Mucosa of stomach (tissue), 1 donor: ENCODE measurements around the gene CYLD.

Experiments used
- H3K27me3 ChIP-seq: one replicate; pipeline ENCODE4 v1.7.0; 2013; ENCODE audit warnings: mild to moderate bottlenecking, low read length; ENCODE audit not compliant: control insufficient read depth, insufficient read depth
- H3K36me3 ChIP-seq: one replicate; pipeline ENCODE4 v1.7.0; 2013; ENCODE audit warnings: low read length; ENCODE audit not compliant: control insufficient read depth, insufficient read depth
- H3K4me1 ChIP-seq: one replicate; pipeline ENCODE4 v1.7.0; 2013; ENCODE audit warnings: mild to moderate bottlenecking, low read length; ENCODE audit not compliant: control insufficient read depth, insufficient read depth
- H3K4me3 ChIP-seq: one replicate; pipeline ENCODE4 v1.7.0; 2013; ENCODE audit warnings: low read length
- H3K9ac ChIP-seq: one replicate; pipeline ENCODE4 v1.7.0; 2013; ENCODE audit warnings: mild to moderate bottlenecking, low read length, moderate library complexity
- H3K9me3 ChIP-seq: one replicate; pipeline ENCODE4 v1.7.0; 2013; ENCODE audit warnings: mild to moderate bottlenecking, low read length, moderate library complexity; ENCODE audit not compliant: control insufficient read depth
- donor health status: Pancreatic carcinoma.

The CYLD gene

GRCh38 chr16:50816901-50817555, 75.1 kb downstream of the CYLD start:
- Histone ChIP-seq H3K9ac (no peak overlapping the region), H3K4me3 (no peak overlapping the region)

GRCh38 chr16:50818380-50818779, 76.5 kb downstream of the CYLD start:
- Histone ChIP-seq H3K27me3 (no peaks in the 10 kb centered on the region), H3K9ac (no peak overlapping the region), H3K9me3 (no peaks in the 10 kb centered on the region), H3K36me3 (no peaks in the 10 kb centered on the region), H3K4me3 (no peak overlapping the region), H3K4me1 (no peaks in the 10 kb centered on the region)

More at GRCh38 chr16:50816901-50817555, 75.1 kb downstream of the CYLD start:
- Histone ChIP-seq H3K36me3 (no peaks in the 10 kb centered on the region), H3K9me3 (no peaks in the 10 kb centered on the region), H3K27me3 (no peaks in the 10 kb centered on the region), H3K4me1 (no peaks in the 10 kb centered on the region)

- Histone ChIP-seq H3K9me3 (no peaks in the 10 kb centered on the region), H3K4me1 (no peaks in the 10 kb centered on the region), H3K9ac (no peak overlapping the region), H3K4me3 (no peak overlapping the region), H3K36me3 (no peaks in the 10 kb centered on the region), H3K27me3 (no peaks in the 10 kb centered on the region)
Measured at GRCh38 chr16:50819706-50820105, 77.8 kb downstream of the CYLD start.

- Histone ChIP-seq H3K4me1 (no peaks in the 10 kb centered on the region), H3K36me3 (no peaks in the 10 kb centered on the region), H3K9ac (no peak overlapping the region), H3K27me3 (no peaks in the 10 kb centered on the region), H3K4me3 (no peak overlapping the region), H3K9me3 (no peaks in the 10 kb centered on the region)
Measured at GRCh38 chr16:50820225-50820624, 78.3 kb downstream of the CYLD start.

- Histone ChIP-seq H3K9ac (no peak overlapping the region), H3K4me1 (no peaks in the 10 kb centered on the region), H3K4me3 (no peak overlapping the region), H3K36me3 (no peaks in the 10 kb centered on the region), H3K27me3 (no peaks in the 10 kb centered on the region), H3K9me3 (no peaks in the 10 kb centered on the region)
Measured at GRCh38 chr16:50821586-50821985, 79.7 kb downstream of the CYLD start.

GRCh38 chr16:50822671-50823070, 80.8 kb downstream of the CYLD start:
- H3K9me3 ChIP-seq, result no peaks in the 10 kb centered on the region
- H3K9ac ChIP-seq, result no peak overlapping the region
- H3K4me3 ChIP-seq, result no peak overlapping the region
- no peaks in the 10 kb centered on the region for H3K4me1 ChIP-seq
- H3K36me3 ChIP-seq, result no peaks in the 10 kb centered on the region
- H3K27me3 ChIP-seq, result no peaks in the 10 kb centered on the region

GRCh38 chr16:50826797-50827316, 85.0 kb downstream of the CYLD start:
- Histone ChIP-seq H3K4me3 (no peak overlapping the region), H3K9ac (no peak overlapping the region), H3K4me1 (no peaks in the 10 kb centered on the region)

GRCh38 chr16:50828164-50828702, 86.3 kb downstream of the CYLD start:
- Histone ChIP-seq H3K9ac (no peak overlapping the region), H3K4me3 (no peak overlapping the region), H3K9me3 (no peaks in the 10 kb centered on the region), H3K36me3 (no peaks in the 10 kb centered on the region), H3K4me1 (no peaks in the 10 kb centered on the region), H3K27me3 (no peaks in the 10 kb centered on the region)

More at GRCh38 chr16:50826797-50827316, 85.0 kb downstream of the CYLD start:
- H3K36me3 ChIP-seq, result no peaks in the 10 kb centered on the region
- H3K27me3 ChIP-seq, result no peaks in the 10 kb centered on the region
- H3K9me3 ChIP-seq, result no peaks in the 10 kb centered on the region

GRCh38 chr16:50830698-50831097, 88.8 kb downstream of the CYLD start:
- H3K9ac ChIP-seq, result no peak overlapping the region
- H3K4me1 ChIP-seq, result no peaks in the 10 kb centered on the region

GRCh38 chr16:50831751-50832150, 89.9 kb downstream of the CYLD start:
- Histone ChIP-seq H3K9me3 (no peaks in the 10 kb centered on the region), H3K4me3 (no peak overlapping the region), H3K27me3 (no peaks in the 10 kb centered on the region), H3K9ac (no peak overlapping the region), H3K4me1 (no peaks in the 10 kb centered on the region), H3K36me3 (no peaks in the 10 kb centered on the region)

More at GRCh38 chr16:50830698-50831097, 88.8 kb downstream of the CYLD start:
- H3K4me3 ChIP-seq, result no peak overlapping the region
- H3K36me3 ChIP-seq, result no peaks in the 10 kb centered on the region
- no peaks in the 10 kb centered on the region for H3K9me3 ChIP-seq
- H3K27me3 ChIP-seq, result no peaks in the 10 kb centered on the region

- Histone ChIP-seq H3K9me3 (no peaks in the 10 kb centered on the region), H3K36me3 (no peaks in the 10 kb centered on the region), H3K4me3 (no peak overlapping the region), H3K9ac (no peak overlapping the region), H3K4me1 (no peaks in the 10 kb centered on the region), H3K27me3 (no peaks in the 10 kb centered on the region)
Measured at GRCh38 chr16:50833929-50834328, 92.0 kb downstream of the CYLD start.

- Histone ChIP-seq H3K4me1 (no peaks in the 10 kb centered on the region), H3K4me3 (no peak overlapping the region), H3K9ac (no peak overlapping the region), H3K9me3 (no peaks in the 10 kb centered on the region), H3K36me3 (no peaks in the 10 kb centered on the region), H3K27me3 (no peaks in the 10 kb centered on the region)
Measured at GRCh38 chr16:50834701-50835100, 92.8 kb downstream of the CYLD start.
